GM12801 (cell line): Measurements from ENCODE around the gene BLTP2.

Source experiments
- TF ChIP-seq, protein P1 (sequence below): IDR thresholded peaks from one replicate; pipeline ENCODE4 v1.5.1; 2011; ENCODE audit warnings: control low read depth; ENCODE audit not compliant: insufficient read length; ENCODE audit errors: extremely low read depth

The BLTP2 gene

DNA sequence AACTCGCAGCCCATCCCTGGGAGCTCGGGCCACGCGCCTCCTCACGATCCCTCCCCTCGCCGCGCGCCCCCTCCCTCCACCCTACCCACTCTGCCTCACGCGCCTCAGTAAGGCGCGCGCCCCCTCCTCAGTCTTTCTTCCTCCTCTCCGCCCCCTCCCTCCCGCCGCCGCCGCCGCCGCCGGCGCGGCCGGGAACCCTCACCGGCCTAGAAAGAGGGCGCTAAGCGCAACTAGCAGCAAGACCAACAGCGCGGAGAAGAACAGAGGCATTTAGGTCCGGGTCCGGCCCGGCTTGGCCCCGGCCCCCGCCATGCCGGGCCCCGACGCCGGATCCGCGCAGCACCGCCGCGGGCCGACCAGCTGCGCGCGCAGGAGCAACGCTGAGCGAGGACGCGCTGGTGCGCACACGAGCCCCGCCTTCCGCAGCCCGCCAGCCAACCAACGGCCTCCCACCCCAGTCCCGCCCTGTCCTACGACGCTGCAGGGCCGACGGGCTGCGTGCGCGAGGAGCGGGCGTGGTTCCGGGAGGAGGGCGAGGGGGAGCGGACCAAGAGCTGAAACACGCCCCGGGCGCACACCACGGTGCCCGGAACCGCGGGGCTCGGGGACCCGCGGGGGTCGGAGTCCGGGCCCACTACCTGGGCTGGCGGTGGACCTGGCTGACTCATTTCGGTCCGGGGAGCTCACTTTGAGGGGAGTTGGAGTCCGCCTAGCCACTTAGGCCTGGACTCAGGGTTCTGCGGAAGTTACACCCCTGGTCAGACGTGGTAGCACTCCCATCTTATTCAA is at the start of gene BLTP2:
TSS of gene BLTP2 (minus strand) at position 372 of the 789 bp plus-strand sequence. CDS start at position 270, 102 bp downstream.
- TF ChIP-seq, protein P1, sequence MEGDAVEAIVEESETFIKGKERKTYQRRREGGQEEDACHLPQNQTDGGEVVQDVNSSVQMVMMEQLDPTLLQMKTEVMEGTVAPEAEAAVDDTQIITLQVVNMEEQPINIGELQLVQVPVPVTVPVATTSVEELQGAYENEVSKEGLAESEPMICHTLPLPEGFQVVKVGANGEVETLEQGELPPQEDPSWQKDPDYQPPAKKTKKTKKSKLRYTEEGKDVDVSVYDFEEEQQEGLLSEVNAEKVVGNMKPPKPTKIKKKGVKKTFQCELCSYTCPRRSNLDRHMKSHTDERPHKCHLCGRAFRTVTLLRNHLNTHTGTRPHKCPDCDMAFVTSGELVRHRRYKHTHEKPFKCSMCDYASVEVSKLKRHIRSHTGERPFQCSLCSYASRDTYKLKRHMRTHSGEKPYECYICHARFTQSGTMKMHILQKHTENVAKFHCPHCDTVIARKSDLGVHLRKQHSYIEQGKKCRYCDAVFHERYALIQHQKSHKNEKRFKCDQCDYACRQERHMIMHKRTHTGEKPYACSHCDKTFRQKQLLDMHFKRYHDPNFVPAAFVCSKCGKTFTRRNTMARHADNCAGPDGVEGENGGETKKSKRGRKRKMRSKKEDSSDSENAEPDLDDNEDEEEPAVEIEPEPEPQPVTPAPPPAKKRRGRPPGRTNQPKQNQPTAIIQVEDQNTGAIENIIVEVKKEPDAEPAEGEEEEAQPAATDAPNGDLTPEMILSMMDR, result no peak

DNA sequence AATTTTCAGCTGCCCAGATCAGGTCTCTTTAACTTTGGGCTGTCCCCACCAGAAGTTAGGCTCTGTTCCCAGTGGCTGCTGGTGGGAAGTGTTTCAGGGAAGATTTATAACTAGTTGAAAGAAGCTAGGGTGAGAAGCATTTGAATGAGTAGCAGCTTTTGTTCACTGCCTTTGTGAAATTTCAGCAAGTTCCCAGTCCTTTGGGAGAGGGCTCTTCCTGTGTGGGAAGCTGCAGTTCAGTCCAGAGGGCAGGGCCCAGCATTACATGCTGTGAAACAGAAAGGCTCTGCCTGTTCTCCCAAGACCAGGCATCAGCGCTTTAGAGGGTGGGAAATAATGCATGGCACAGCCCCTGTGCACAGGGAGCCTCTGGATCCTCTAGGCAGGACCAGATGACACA is 48.9 kb upstream of the BLTP2 start:
- TF ChIP-seq, protein P1, result no peak

DNA sequence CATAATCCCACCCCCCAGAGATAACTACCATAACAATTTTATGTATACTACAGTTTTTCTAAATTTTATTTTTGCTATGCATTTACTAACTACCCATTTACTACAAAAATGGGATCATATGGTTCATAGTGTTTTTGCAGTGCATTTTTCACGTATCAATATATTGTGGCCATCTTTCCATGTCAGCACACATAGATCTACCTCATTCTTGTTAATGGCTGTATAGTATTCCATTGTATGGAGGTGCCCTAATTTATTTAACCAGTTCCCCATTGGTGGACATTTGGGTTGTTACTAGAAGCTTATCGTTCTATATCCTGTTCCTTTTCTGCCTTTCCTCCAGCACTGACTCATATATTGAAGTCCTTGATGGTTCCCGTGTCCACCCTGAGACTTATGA is 44.1 kb upstream of the BLTP2 start:
- TF ChIP-seq, protein P1, result no peak

DNA sequence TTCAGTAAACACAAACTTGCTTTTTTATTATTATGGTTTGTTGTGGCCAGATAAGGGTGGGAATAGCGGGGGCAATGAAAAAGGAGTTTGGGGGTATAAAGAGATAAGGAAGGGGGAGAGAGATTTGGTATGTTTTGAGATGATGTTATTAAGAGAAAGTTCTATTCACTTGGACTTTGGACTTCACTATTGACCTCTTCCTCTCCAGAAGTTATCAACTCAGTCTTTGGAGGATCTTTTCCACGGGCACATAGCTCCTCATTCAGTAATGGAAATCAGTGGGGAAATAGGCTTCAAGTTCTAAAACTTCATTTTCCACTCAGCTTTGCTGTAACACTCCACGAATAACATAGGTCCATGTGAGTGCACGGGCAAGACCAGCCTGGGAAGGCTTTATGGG is 43.5 kb upstream of the BLTP2 start:
- TF ChIP-seq, protein P1, result no peak

DNA sequence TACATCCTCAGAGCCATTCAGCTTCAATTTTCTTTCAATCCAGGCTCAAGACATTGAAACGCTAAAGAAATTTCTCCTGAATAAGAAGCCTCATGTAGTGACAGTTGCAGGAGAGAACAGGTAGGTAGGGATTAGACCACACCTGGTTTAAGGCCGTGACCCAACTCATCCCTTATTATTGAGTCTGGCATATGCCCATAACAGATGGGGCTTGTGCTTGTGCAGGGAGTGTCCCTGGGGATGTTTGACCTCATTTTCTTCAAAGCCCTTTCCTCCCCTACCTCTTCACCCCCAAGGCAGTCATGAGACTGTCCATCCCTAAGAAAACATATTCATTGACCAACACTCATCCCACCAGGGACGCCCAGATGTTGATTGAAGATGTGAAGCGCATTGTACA is 41.3 kb upstream of the BLTP2 start:
- TF ChIP-seq, protein P1, result no peak

DNA sequence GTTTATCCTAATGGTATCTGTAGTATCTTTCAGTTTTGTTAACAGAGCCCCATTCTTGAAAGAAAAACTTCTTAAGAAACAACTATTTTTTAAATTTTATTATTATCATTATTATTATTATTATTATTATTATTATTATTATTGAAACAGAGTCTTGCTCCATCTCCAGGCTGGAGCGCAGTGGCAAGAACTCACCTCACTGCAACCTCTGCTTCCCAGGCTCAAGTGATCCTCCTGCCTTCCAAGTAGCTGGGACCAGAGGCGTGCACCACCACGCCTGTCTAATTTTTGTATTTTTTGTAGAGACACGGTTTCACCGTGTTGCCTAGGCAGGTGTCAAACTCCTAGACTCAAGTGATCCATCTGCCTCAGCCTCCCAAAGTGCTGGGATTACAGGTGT is 40.4 kb upstream of the BLTP2 start:
- TF ChIP-seq, protein P1, result no peak

DNA sequence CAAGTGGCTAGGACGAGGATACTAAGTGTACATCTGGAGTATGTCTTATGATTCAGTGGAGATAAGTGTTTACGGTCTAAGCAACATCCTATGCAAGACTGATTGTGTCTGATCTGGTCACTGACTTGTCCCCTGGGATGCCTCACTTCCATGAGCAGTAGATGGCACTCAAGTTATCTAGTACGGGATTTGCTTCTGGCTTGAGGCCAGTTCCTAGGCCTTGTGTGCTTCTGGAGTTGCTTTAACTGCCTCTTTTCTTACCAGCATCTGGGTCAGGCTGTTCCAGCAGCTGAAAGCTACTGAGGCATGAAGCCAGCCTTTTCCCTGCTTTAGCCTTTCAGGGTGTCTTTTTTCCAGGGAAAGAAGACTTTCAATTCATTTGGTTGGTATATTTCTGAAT is 40.0 kb upstream of the BLTP2 start:
- TF ChIP-seq, protein P1, result no peak
